Measurements from ENCODE around the gene EVA1B. TPM values are rescaled to one million over a fixed set of nuclear protein-coding genes. Genes with fewer than 3 reads are reported as not detected.

The EVA1B gene
- total and polyA plus RNA-seq, 2 donors (not counting 3 experiments of a cell fraction or from before 2014, with no cell fraction given): 64.7 to 132 TPM

DNA sequence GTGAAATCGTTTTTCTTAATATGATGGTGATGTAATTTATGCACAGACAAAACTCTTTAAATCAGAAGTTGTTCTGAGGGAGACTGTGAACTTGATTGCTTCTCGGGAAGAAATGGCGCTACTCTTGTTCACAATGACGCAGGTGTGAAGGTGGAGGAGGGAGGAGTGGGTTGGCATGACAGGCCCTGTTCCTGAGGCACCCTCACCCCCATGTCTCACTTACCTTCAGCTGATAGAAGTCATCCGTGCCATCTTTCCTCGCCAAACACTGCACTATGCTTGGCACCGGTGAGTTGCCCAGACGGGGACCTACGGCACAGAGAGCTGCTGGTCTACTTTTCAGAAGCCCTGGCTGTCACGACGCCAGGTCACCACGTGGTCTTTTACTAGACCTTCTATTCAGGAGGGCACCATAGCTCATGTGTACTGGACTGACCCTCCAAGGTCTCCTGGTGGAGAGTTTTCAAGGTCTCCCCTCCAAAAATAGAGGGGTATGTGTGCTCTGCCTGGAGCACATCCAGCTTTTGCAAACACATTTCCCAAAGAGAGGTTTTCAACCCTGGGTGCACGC lies 35.2 kb upstream of the EVA1B start:
- TF ChIP-seq CTCF (IDR thresholded peaks at IDR 0.05; ENCODE audit: extremely low read depth in 1 of 2, insufficient read depth in 1 of 2, low read depth in 1 of 2, low read length in 2 of 2): no peak
- TF ChIP-seq MAX (IDR thresholded peaks at IDR 0.05; ENCODE audit: insufficient read depth, insufficient read length): no peak
- no peak for TF ChIP-seq POLR2AphosphoS5 (IDR thresholded peaks at IDR 0.05; ENCODE audit: insufficient read depth, low read depth, low read length)
- no peak for TF ChIP-seq GATA2 (IDR thresholded peaks at IDR 0.05; ENCODE audit: insufficient read depth, insufficient read length, low read depth, low read length)
- no peak for TF ChIP-seq POLR2A (IDR thresholded peaks at IDR 0.05; ENCODE audit: low read depth, low read length)
- TF ChIP-seq JUN (IDR thresholded peaks at IDR 0.05; ENCODE audit: borderline replicate concordance, insufficient read depth, insufficient read length, low read depth): no peak
- TF ChIP-seq FOS (IDR thresholded peaks at IDR 0.05; ENCODE audit: borderline replicate concordance, insufficient read depth, low read length): no peak
- no peak for TF ChIP-seq MYC (IDR thresholded peaks at IDR 0.05; ENCODE audit: low read depth, low read length)
- TF ChIP-seq EZH2 (IDR thresholded peaks at IDR 0.05; ENCODE audit: borderline replicate concordance, low read depth, low read length, severe bottlenecking): no peak
- H3K27me3 ChIP-seq (ENCODE audit: control insufficient read depth in 2 of 2, insufficient read depth in 2 of 2, low read length in 2 of 2): no peaks in the 10 kb centered on the region
- peaks cover 2% of the 10 kb centered on the region for H3K79me2 ChIP-seq (ENCODE audit: control insufficient read depth, insufficient read depth, low read length)
- intact Hi-C loops (cut with micrococcal nuclease) (no loop called here), dilution Hi-C loops (cut with MboI; ENCODE audit: extremely low pct_ligation_motif_present, low sequenced_read_pairs) (no loop called here)
- peaks cover 4 to 31% of the 10 kb centered on the region in 2 experiments for H3K36me3 ChIP-seq (ENCODE audit: control insufficient read depth in 2 of 2, extremely low read depth in 1 of 2, insufficient read depth in 2 of 2, low read length in 2 of 2)
- H3K4me2 ChIP-seq (ENCODE audit: insufficient read depth, low read length): no peak overlapping the region
- H3K9me1 ChIP-seq (replicated peaks; ENCODE audit: control insufficient read depth, extremely low read depth, insufficient read depth, low read length): no peaks in the 10 kb centered on the region
- H3K4me3 ChIP-seq (replicated peaks in 1 of 3; ENCODE audit: insufficient read depth in 1 of 3, low read depth in 1 of 3, low read length in 3 of 3): no peak overlapping the region
- no peak for FAIRE-seq
- H2AFZ ChIP-seq (ENCODE audit: low read depth, low read length): no peak overlapping the region
- no peaks in the 10 kb centered on the region for H4K20me1 ChIP-seq (replicated peaks; ENCODE audit: control insufficient read depth, extremely low read depth, insufficient read depth, low read length)
- H3K9ac ChIP-seq (replicated peaks; ENCODE audit: extremely low read depth, insufficient read depth, low read length): no peak overlapping the region
- DNase-seq (ENCODE audit: low read depth, low spot score): no peak
- no peak overlapping the region for H3K27ac ChIP-seq (ENCODE audit: insufficient read depth, low read depth, low read length)
- peaks cover 2% of the 10 kb centered on the region for H3K4me1 ChIP-seq (ENCODE audit: control insufficient read depth, extremely low read depth, insufficient read depth, low read length)
- no TSS peak for BruUV-seq (replicated peaks)
- no peaks in the 10 kb centered on the region for H3K9me3 ChIP-seq (replicated peaks; ENCODE audit: control insufficient read depth, insufficient read depth, low read length)
- ChIA-PET CTCF (interaction anchor here (1.0 to 1.6 kb wide), 4 partner anchors 10 to 58 kb away, joined by 3 to 7 read pairs (median 4); no protein-coding TSS in a partner anchor), POLR2A (no interaction called here)

All from endothelial cell of umbilical vein (primary cell).